ENCODE results near the gene ENTPD2.

The ENTPD2 gene

GRCh38 chr9:137070201-137070905, 16.5 kb upstream of the ENTPD2 start, which contains the start of gene SAPCD2:
TSS of gene SAPCD2 (minus strand) at chr9:137070557. CDS start at chr9:137070460, 97 bp downstream.
- Histone ChIP-seq H3K4me2 (peak within 1 kb of the TSS; percentile 87 to 100 (median 97)), H3K4me1 (peaks cover 59 to 85% (median 67%) of the 10 kb centered on the region in 10 experiments), H3K9ac (peak within 1 kb of the TSS; percentile 60 to 84 (median 73)), H4K20me1 (peaks cover 0 to 49% (median 45%) of the 10 kb centered on the region in 11 experiments; a peak in 18 of 22 replicates), H3K27me3 (no peaks in the 10 kb centered on the region), H3K27ac (peak within 1 kb of the TSS in 10 of 11 experiments; percentile 33 to 82 (median 68); a peak in 19 of 22 replicates), H3K36me3 (peaks cover 0 to 16% (median 12%) of the 10 kb centered on the region in 11 experiments; a peak in 14 of 22 replicates), H3K4me3 (peak within 1 kb of the TSS; percentile 53 to 86 (median 73)), H3K9me3 (replicated peaks in 1 of 11) (no peaks in the 10 kb centered on the region)
- TF ChIP-seq Cebpa-rat (IDR thresholded peaks at IDR 0.05), result no peak

GRCh38 chr9:137069508-137070091, 15.7 kb upstream of the ENTPD2 start:
- TF ChIP-seq Cebpa-rat (IDR thresholded peaks at IDR 0.05), result no peak
- peak overlapping the region; percentile 53 to 86 (median 73) for H3K4me3 ChIP-seq
- peaks cover 0 to 56% (median 50%) of the 10 kb centered on the region in 11 experiments; a peak in 18 of 22 replicates for H4K20me1 ChIP-seq
- H3K27me3 ChIP-seq, result no peaks in the 10 kb centered on the region
- peak overlapping the region; percentile 87 to 100 (median 97) for H3K4me2 ChIP-seq
- H3K4me1 ChIP-seq, result peaks cover 52 to 77% (median 60%) of the 10 kb centered on the region in 10 experiments
- H3K27ac ChIP-seq, result peak overlapping the region in 9 of 11 experiments; percentile 62 to 82 (median 68); a peak in 18 of 22 replicates
- no peaks in the 10 kb centered on the region for H3K9me3 ChIP-seq (replicated peaks in 1 of 11)
- peak overlapping the region; percentile 43 to 84 (median 73); a peak in 21 of 22 replicates for H3K9ac ChIP-seq
- H3K36me3 ChIP-seq, result peaks cover 0 to 23% (median 20%) of the 10 kb centered on the region in 11 experiments; a peak in 16 of 22 replicates

- Histone ChIP-seq H3K27ac (peak overlapping the region in 4 of 11 experiments; percentile 3 to 76 (median 67); a peak in 5 of 22 replicates), H3K36me3 (peaks cover 0 to 29% (median 26%) of the 10 kb centered on the region in 11 experiments; a peak in 16 of 22 replicates), H3K4me1 (peaks cover 44 to 71% (median 52%) of the 10 kb centered on the region in 10 experiments), H3K9me3 (replicated peaks in 1 of 11) (no peaks in the 10 kb centered on the region), H3K9ac (peak overlapping the region; percentile 43 to 84 (median 73); a peak in 20 of 22 replicates), H4K20me1 (peaks cover 0 to 64% (median 56%) of the 10 kb centered on the region in 11 experiments; a peak in 18 of 22 replicates), H3K27me3 (no peaks in the 10 kb centered on the region), H3K4me2 (peak overlapping the region; percentile 87 to 100 (median 97)), H3K4me3 (peak overlapping the region; percentile 53 to 86 (median 73))
- TF ChIP-seq Cebpa-rat (IDR thresholded peaks at IDR 0.05), result no peak
Observed at GRCh38 chr9:137068539-137069507, 15.0 kb upstream of the ENTPD2 start.

GRCh38 chr9:137067860-137068538, 14.1 kb upstream of the ENTPD2 start:
- TF ChIP-seq Cebpa-rat (IDR thresholded peaks at IDR 0.05), result no peak
- H3K4me2 ChIP-seq, result peak overlapping the region; percentile 87 to 100 (median 97)
- peaks cover 0 to 70% (median 65%) of the 10 kb centered on the region in 11 experiments; a peak in 18 of 22 replicates for H4K20me1 ChIP-seq
- peak overlapping the region in 8 of 10 experiments; percentile 72 to 86 (median 76); a peak in 11 of 20 replicates for H3K4me3 ChIP-seq
- no peaks in the 10 kb centered on the region for H3K27me3 ChIP-seq
- H3K4me1 ChIP-seq, result peaks cover 37 to 67% (median 44%) of the 10 kb centered on the region in 10 experiments
- peaks cover 0 to 38% (median 34%) of the 10 kb centered on the region in 11 experiments; a peak in 17 of 22 replicates for H3K36me3 ChIP-seq
- peak overlapping the region in 7 of 11 experiments; percentile 68 to 84 (median 77); a peak in 11 of 22 replicates for H3K9ac ChIP-seq
- peak overlapping the region in 2 of 11 experiments; percentile 4 to 8; a peak in 1 of 22 replicates for H3K27ac ChIP-seq
- H3K9me3 ChIP-seq (replicated peaks in 1 of 11), result no peaks in the 10 kb centered on the region

- Histone ChIP-seq H4K20me1 (peaks cover 0 to 72% (median 66%) of the 10 kb centered on the region in 11 experiments; a peak in 18 of 22 replicates), H3K9me3 (replicated peaks in 1 of 11) (no peaks in the 10 kb centered on the region), H3K27ac (no peak overlapping the region), H3K4me1 (peaks cover 28 to 55% (median 40%) of the 10 kb centered on the region in 10 experiments), H3K27me3 (no peaks in the 10 kb centered on the region), H3K4me2 (no peak overlapping the region), H3K36me3 (peaks cover 0 to 44% (median 36%) of the 10 kb centered on the region in 11 experiments; a peak in 17 of 22 replicates), H3K9ac (peak overlapping the region in 1 of 11 experiments; percentile 5; a peak in 1 of 22 replicates), H3K4me3 (no peak overlapping the region)
- TF ChIP-seq Cebpa-rat (IDR thresholded peaks at IDR 0.05), result no peak
Observed at GRCh38 chr9:137066096-137066861, 12.4 kb upstream of the ENTPD2 start.

GRCh38 chr9:137065336-137065967, 11.6 kb upstream of the ENTPD2 start:
- Histone ChIP-seq H4K20me1 (peaks cover 0 to 72% (median 66%) of the 10 kb centered on the region in 11 experiments; a peak in 18 of 22 replicates), H3K9ac (peak overlapping the region in 1 of 11 experiments; percentile 5; a peak in 1 of 22 replicates), H3K4me3 (no peak overlapping the region), H3K27me3 (no peaks in the 10 kb centered on the region), H3K4me2 (no peak overlapping the region), H3K9me3 (replicated peaks in 1 of 11) (no peaks in the 10 kb centered on the region), H3K27ac (no peak overlapping the region), H3K36me3 (peaks cover 0 to 44% (median 36%) of the 10 kb centered on the region in 11 experiments; a peak in 17 of 22 replicates), H3K4me1 (peaks cover 21 to 48% (median 32%) of the 10 kb centered on the region in 10 experiments)
- TF ChIP-seq Cebpa-rat (IDR thresholded peaks at IDR 0.05), result no peak

GRCh38 chr9:137064880-137065164, 11.0 kb upstream of the ENTPD2 start:
- no peak for TF ChIP-seq Cebpa-rat (IDR thresholded peaks at IDR 0.05)
- H3K4me2 ChIP-seq, result no peak overlapping the region
- no peak overlapping the region for H3K27ac ChIP-seq
- H4K20me1 ChIP-seq, result peaks cover 0 to 69% (median 63%) of the 10 kb centered on the region in 11 experiments; a peak in 18 of 22 replicates
- H3K9ac ChIP-seq, result no peak overlapping the region
- H3K4me1 ChIP-seq, result peaks cover 18 to 44% (median 29%) of the 10 kb centered on the region in 10 experiments
- no peaks in the 10 kb centered on the region for H3K9me3 ChIP-seq (replicated peaks in 1 of 11)
- no peak overlapping the region for H3K4me3 ChIP-seq
- H3K36me3 ChIP-seq, result peaks cover 0 to 44% (median 36%) of the 10 kb centered on the region in 11 experiments; a peak in 17 of 22 replicates
- no peaks in the 10 kb centered on the region for H3K27me3 ChIP-seq

All from BLaER1 treated with 17β-estradiol and CSF1 and Interleukin-3, amounts not matched to agents 10 nM and 100 nM (cell line).